Aorta (tissue), 5 donors: ENCODE results near the gene CDK19. TPM values are rescaled to one million over a fixed set of nuclear protein-coding genes. Genes with fewer than 3 reads are reported as not detected.

Experiments used
- ATAC-seq: fragments of 200-7000 bp; cut with Tn5 transposase; one replicate; pipeline ENCODE4 v1.9.1; 2022; ENCODE audit warnings: moderate library complexity; ENCODE audit not compliant: low FRiP score
- DNase-seq, 2 donors: peaks; one replicate each; pipeline ENCODE4 v3.0.0-alpha.2; 2020
- H3K27ac ChIP-seq, 2 donors: one replicate each; pipeline ENCODE4 v1.5.1; 2013; ENCODE audit warnings: low read length in 2 of 2, mild to moderate bottlenecking in 2 of 2, moderate library complexity in 2 of 2, control low read depth in 1 of 2, inconsistent platforms in 1 of 2, low read depth in 1 of 2
- H3K27me3 ChIP-seq, 2 donors: one replicate each; pipeline ENCODE4 v1.6.1; 2013; ENCODE audit warnings: control low read depth in 1 of 2, low read length in 1 of 2, mild to moderate bottlenecking in 1 of 2, moderate library complexity in 1 of 2; ENCODE audit not compliant: insufficient read depth in 2 of 2, control insufficient read depth in 1 of 2
- H3K36me3 ChIP-seq, 2 donors: one replicate each; pipeline ENCODE4 v1.6.1; 2013; ENCODE audit warnings: control low read depth in 1 of 2, low read length in 1 of 2, mild to moderate bottlenecking in 1 of 2; ENCODE audit not compliant: insufficient read depth in 2 of 2, control insufficient read depth in 1 of 2
- H3K4me1 ChIP-seq, 2 donors: one replicate each; pipeline ENCODE4 v1.6.1; 2013; ENCODE audit warnings: low read length in 2 of 2, control low read depth in 1 of 2, mild to moderate bottlenecking in 1 of 2, moderate library complexity in 1 of 2; ENCODE audit not compliant: insufficient read depth in 2 of 2, control insufficient read depth in 1 of 2
- H3K4me3 ChIP-seq, 2 donors: one replicate each; pipeline ENCODE4 v1.5.1; 2013; ENCODE audit warnings: low read length in 2 of 2, control low read depth in 1 of 2, mild to moderate bottlenecking in 1 of 2
- H3K9me3 ChIP-seq: one replicate; pipeline ENCODE4 v1.6.1; 2013; ENCODE audit warnings: mild to moderate bottlenecking, low read length; ENCODE audit not compliant: control insufficient read depth
- WGBS, 2 donors: extraction: QIAGEN DNeasy Blood & Tissue Kit; methylation state at CpG; one replicate each; pipeline ENCODE4 v1.1.7; 2013; 5-methylcytosine and 5-hydroxymethylcytosine counted together
- intact Hi-C, 2 donors: fragments of 100-400 bp; cut with DNase I; formaldehyde crosslinking; loops; one replicate each; pipeline versions ENCODE4 v1.14.2 to v1.15.0; 2022
- polyA plus RNA-seq, 2 donors: library from polyadenylated mRNA; stranded (reverse); fragments of 200-250 nt; gene quantifications; one replicate each; pipeline ENCODE4 v1.2.3, GENCODE V29; 2013
- total RNA-seq, 2 donors: library from RNA; stranded (reverse); fragmentation: NEBNext Ultra II Directional; extraction: Animal tissue kit (Norgen Biotek cat#: 25700); gene quantifications; one replicate each; pipeline ENCODE4 v1.2.1, GENCODE V29; 2021
- donor health status: healthy with polysubstance abuse.
- donor health status: Bipolar disorder and iron deficiency.
- donor health status: DM: no; HTN: no; CAD: no.
- donor health status: DM: no; HTN: no; CAD: no.
- donor health status: DM: yes; HTN: yes; CAD: no.

The CDK19 gene
- total and polyA plus RNA-seq, 4 donors: 5.4 to 22.4 (median 12.8) TPM

- Histone ChIP-seq H3K9me3 (no peaks in the 10 kb centered on the region), H3K4me1 (no peaks in the 10 kb centered on the region), H3K36me3 (no peaks in the 10 kb centered on the region), H3K27me3 (no peaks in the 10 kb centered on the region), H3K4me3 (no peak overlapping the region), H3K27ac (no peak overlapping the region)
- ATAC-seq (no peak), DNase-seq (no peak)
- WGBS, 2 donors: 95 to 99% methylated on average over 4 of the region's 4 CpGs
- intact Hi-C loops: no loop called here
Measured at GRCh38 chr6:110800839-110801196, 14.5 kb downstream of the CDK19 start.

- Histone ChIP-seq H3K36me3 (no peaks in the 10 kb centered on the region), H3K9me3 (no peaks in the 10 kb centered on the region), H3K4me1 (no peaks in the 10 kb centered on the region), H3K4me3 (no peak overlapping the region), H3K27me3 (no peaks in the 10 kb centered on the region), H3K27ac (no peak overlapping the region)
- intact Hi-C loops: no loop called here
- WGBS, 2 donors: 93 to 95% methylated on average over 5 of the region's 5 CpGs
- DNase-seq (no peak), ATAC-seq (no peak)
Measured at GRCh38 chr6:110800196-110800838, 15.0 kb downstream of the CDK19 start.

- H3K4me1 ChIP-seq: no peaks in the 10 kb centered on the region
- ATAC-seq (no peak), DNase-seq (no peak)
- intact Hi-C loops: no loop called here
- H3K27ac ChIP-seq: no peak overlapping the region
- no peaks in the 10 kb centered on the region for H3K9me3 ChIP-seq
- no peaks in the 10 kb centered on the region for H3K36me3 ChIP-seq
- H3K4me3 ChIP-seq: no peak overlapping the region
- H3K27me3 ChIP-seq: no peaks in the 10 kb centered on the region
- 92 to 94% methylated on average over 5 of the region's 5 CpGs for WGBS, 2 donors
Measured at GRCh38 chr6:110799655-110800054, 15.6 kb downstream of the CDK19 start.

- DNase-seq (no peak), ATAC-seq (no peak)
- Histone ChIP-seq H3K27ac (no peak overlapping the region), H3K4me3 (no peak overlapping the region), H3K4me1 (no peaks in the 10 kb centered on the region), H3K36me3 (no peaks in the 10 kb centered on the region), H3K9me3 (no peaks in the 10 kb centered on the region), H3K27me3 (no peaks in the 10 kb centered on the region)
- WGBS, 2 donors: 86 to 92% methylated on average over 2 of the region's 2 CpGs
- intact Hi-C loops: no loop called here
Measured at GRCh38 chr6:110799189-110799588, 16.1 kb downstream of the CDK19 start.

GRCh38 chr6:110795271-110795670 lies 20.0 kb downstream of the CDK19 start:
- Histone ChIP-seq H3K36me3 (no peaks in the 10 kb centered on the region), H3K9me3 (no peaks in the 10 kb centered on the region), H3K27ac (no peak overlapping the region), H3K4me3 (no peak overlapping the region), H3K27me3 (no peaks in the 10 kb centered on the region), H3K4me1 (no peaks in the 10 kb centered on the region)
- ATAC-seq (no peak), DNase-seq (no peak)
- WGBS, 2 donors: 92 to 96% methylated on average over 1 of the region's 1 CpG
- intact Hi-C loops: no loop called here

GRCh38 chr6:110786696-110787095 lies 28.6 kb downstream of the CDK19 start:
- ATAC-seq: no peak
- Histone ChIP-seq H3K36me3 (no peaks in the 10 kb centered on the region), H3K27ac (no peak overlapping the region), H3K4me1 (peaks cover 0 to 3% of the 10 kb centered on the region in 2 donors), H3K4me3 (no peak overlapping the region), H3K27me3 (no peaks in the 10 kb centered on the region), H3K9me3 (no peaks in the 10 kb centered on the region)
- intact Hi-C loops: no loop called here
- 85 to 97% methylated on average over 1 of the region's 1 CpG for WGBS, 2 donors
- no peak for DNase-seq

GRCh38 chr6:110786271-110786670 lies 29.0 kb downstream of the CDK19 start:
- Histone ChIP-seq H3K4me1 (peaks cover 0 to 7% of the 10 kb centered on the region in 2 donors), H3K4me3 (no peak overlapping the region), H3K9me3 (no peaks in the 10 kb centered on the region), H3K27ac (no peak overlapping the region), H3K36me3 (no peaks in the 10 kb centered on the region), H3K27me3 (no peaks in the 10 kb centered on the region)
- intact Hi-C loops: no loop called here
- 95 to 98% methylated on average over 3 of the region's 3 CpGs for WGBS, 2 donors
- ATAC-seq: no peak
- DNase-seq: no peak

GRCh38 chr6:110784610-110784979 lies 30.7 kb downstream of the CDK19 start:
- intact Hi-C loops: no loop called here
- 74 to 82% methylated on average over 1 of the region's 1 CpG for WGBS, 2 donors
- DNase-seq (no peak), ATAC-seq (no peak)
- peaks cover 3 to 7% of the 10 kb centered on the region in 2 donors for H3K4me1 ChIP-seq
- no peaks in the 10 kb centered on the region for H3K36me3 ChIP-seq
- H3K27ac ChIP-seq: no peak overlapping the region
- H3K27me3 ChIP-seq: no peaks in the 10 kb centered on the region
- no peak overlapping the region for H3K4me3 ChIP-seq
- H3K9me3 ChIP-seq: no peaks in the 10 kb centered on the region

- Histone ChIP-seq H3K9me3 (no peaks in the 10 kb centered on the region), H3K4me1 (peaks cover 3 to 7% of the 10 kb centered on the region in 2 donors), H3K27me3 (no peaks in the 10 kb centered on the region), H3K36me3 (no peaks in the 10 kb centered on the region), H3K27ac (no peak overlapping the region), H3K4me3 (no peak overlapping the region)
- 58% methylated on average over 7 of the region's 7 CpGs for WGBS, 2 donors
- intact Hi-C loops: no loop called here
- DNase-seq: no peak
- no peak for ATAC-seq
Measured at GRCh38 chr6:110781522-110782214, 33.6 kb downstream of the CDK19 start.
